GM12878 (cell line): Measurements from ENCODE around the gene CEACAM5. TPM values are rescaled to one million over a fixed set of nuclear protein-coding genes. Genes with fewer than 3 reads are reported as not detected.
A peak's percentile ranks its signal among the peaks of the same experiment; 100 is the strongest.

ENCODE experiments used
- ATAC-seq: fragments of 200-7000 bp; cut with Tn5 transposase; 3 replicates; pipeline ENCODE4 v1.9.1; 2020; ENCODE audit warnings: mild to moderate bottlenecking, moderate library complexity
- BruUV-seq: library from RNA; stranded (reverse); fragments of 400-500 nt; replicated peaks from 2 replicates; lab custom pipeline; 2021; lab: Mats Ljungman, UMichigan
- CTCF ChIA-PET: fragments of 300-600 bp; sonication (Branson Sonifier 250); formaldehyde crosslinking; extraction: SDS; loops from one replicate; lab custom pipeline; 2021; ENCODE audit warnings: inconsistent platforms; lab: Yijun Ruan, JAX
- POLR2A ChIA-PET: fragments of 350-600 bp; formaldehyde crosslinking; extraction: SDS; loops from one replicate; lab custom pipeline; 2021; ENCODE audit warnings: inconsistent platforms; lab: Charles Lee
- RAD21 ChIA-PET: fragments of 300-600 bp; sonication (Branson Sonifier 250); formaldehyde crosslinking; loops from one replicate; lab custom pipeline; 2023; ENCODE audit warnings: antibody characterized with exemption; ENCODE audit not compliant: unreplicated experiment; lab: Charles Lee
- SMC1A ChIA-PET: fragments of 300-600 bp; sonication (Branson Sonifier 250); formaldehyde crosslinking; loops from one replicate; lab custom pipeline; 2023; ENCODE audit not compliant: unreplicated experiment, uncharacterized antibody; lab: Charles Lee
- DNase-seq: peaks from one replicate; pipeline ENCODE4 v3.0.0-alpha.2; 2011; ENCODE audit warnings: low read depth, low spot score
- FAIRE-seq: peaks from 3 replicates; lab custom pipeline; 2011; peaks lifted over from hg19 to GRCh38; lab: Jason Lieb, UNC
- H2AFZ ChIP-seq: 2 replicates; pipeline ENCODE4 v1.6.0; 2011; ENCODE audit warnings: low read depth, low read length, control low read depth; ENCODE audit not compliant: control insufficient read depth
- H3K27ac ChIP-seq: 2 replicates; pipeline ENCODE4 v1.5.1; 2011; ENCODE audit warnings: control low read depth; ENCODE audit not compliant: control insufficient read depth, insufficient read depth
- H3K27me3 ChIP-seq, 2 experiments: replicated peaks in 1 of 2; 2 replicates each; pipeline versions ENCODE4 v1.6.0 to v1.6.1; 2011; ENCODE audit warnings: low read length in 1 of 2; ENCODE audit not compliant: control insufficient read depth in 2 of 2, insufficient read depth in 2 of 2
- H3K36me3 ChIP-seq, 2 experiments: 2 replicates each; pipeline ENCODE4 v1.5.1; 2011; ENCODE audit warnings: low read length in 1 of 2; ENCODE audit not compliant: control insufficient read depth in 2 of 2, insufficient read depth in 2 of 2
- H3K4me1 ChIP-seq: 2 replicates; pipeline ENCODE4 v1.6.1; 2011; ENCODE audit warnings: mild to moderate bottlenecking, low read length, moderate library complexity, mixed read lengths; ENCODE audit not compliant: control insufficient read depth, insufficient read depth
- H3K4me2 ChIP-seq: 2 replicates; pipeline ENCODE4 v1.6.0; 2011; ENCODE audit warnings: control low read depth; ENCODE audit not compliant: control insufficient read depth, insufficient read depth
- H3K4me3 ChIP-seq: fragments of 200-600 bp; sonication (generic); 2 replicates; pipeline ENCODE4 v1.5.1; 2016
- H3K79me2 ChIP-seq: 2 replicates; pipeline ENCODE4 v1.6.0; 2011; ENCODE audit warnings: low read length; ENCODE audit not compliant: control insufficient read depth, insufficient read depth
- H3K9ac ChIP-seq: 2 replicates; pipeline ENCODE4 v1.8.0; 2011; ENCODE audit warnings: low read length, control low read depth, mixed read lengths; ENCODE audit not compliant: control insufficient read depth, insufficient read depth
- H3K9me3 ChIP-seq: replicated peaks from 3 replicates; pipeline ENCODE4 v1.5.1; 2011; ENCODE audit warnings: mild to moderate bottlenecking, low read length; ENCODE audit not compliant: control insufficient read depth, insufficient read depth
- H4K20me1 ChIP-seq: 2 replicates; pipeline ENCODE4 v1.6.0; 2011; ENCODE audit not compliant: control insufficient read depth, insufficient read depth
- BRCA1 ChIP-seq: IDR thresholded peaks from 2 replicates; pipeline ENCODE4 v1.6.1; 2011; ENCODE audit warnings: low read depth, low read length, improper control_type of control experiment
- CBFB ChIP-seq: IDR thresholded peaks from 2 replicates; pipeline ENCODE4 v1.6.1; 2016; ENCODE audit warnings: antibody characterized with exemption, low read depth
- CBX5 ChIP-seq: sonication (generic); IDR thresholded peaks from 2 replicates; pipeline ENCODE4 v1.6.1; 2016; ENCODE audit warnings: low read depth, moderate library complexity, mild to moderate bottlenecking, inconsistent platforms
- HDAC2 ChIP-seq: fragments of 200-600 bp; sonication (generic); IDR thresholded peaks from 2 replicates; pipeline ENCODE4 v1.6.1; 2017
- IKZF2 ChIP-seq, 2 experiments: fragments of 450-650 bp; IDR thresholded peaks; 2 replicates each; pipeline ENCODE4 v1.6.1; 2017; ENCODE audit warnings: mild to moderate bottlenecking in 2 of 2, moderate library complexity in 2 of 2
- MAX ChIP-seq: IDR thresholded peaks from 2 replicates; pipeline ENCODE4 v1.6.1; 2012; ENCODE audit warnings: low read depth, low read length, improper control_type of control experiment
- MXI1 ChIP-seq: fragments of 150-350 bp; IDR thresholded peaks from 2 replicates; pipeline ENCODE4 v1.6.1; 2011; ENCODE audit warnings: low read depth, mild to moderate bottlenecking, inconsistent platforms, low read length, improper control_type of control experiment
- MYC ChIP-seq: IDR thresholded peaks from 2 replicates; pipeline ENCODE4 v1.6.1; 2011; ENCODE audit warnings: mild to moderate bottlenecking, low read length, moderate library complexity, inconsistent platforms; ENCODE audit not compliant: insufficient read depth, insufficient replicate concordance, insufficient read length, severe bottlenecking
- NFYA ChIP-seq: IDR thresholded peaks from 2 replicates; pipeline ENCODE4 v1.6.1; 2011; ENCODE audit warnings: low read depth, mild to moderate bottlenecking, low read length, improper control_type of control experiment, borderline replicate concordance
- RAD51 ChIP-seq: fragments of 450-650 bp; IDR thresholded peaks from 2 replicates; pipeline ENCODE4 v1.6.1; 2016; ENCODE audit warnings: moderate library complexity, mild to moderate bottlenecking, inconsistent platforms
- SMARCA5 ChIP-seq: fragments of 450-650 bp; IDR thresholded peaks from 2 replicates; pipeline ENCODE4 v1.6.1; 2017; ENCODE audit warnings: mild to moderate bottlenecking
- USF1 ChIP-seq: IDR thresholded peaks from 2 replicates; pipeline ENCODE4 v1.6.1; 2011; ENCODE audit warnings: borderline replicate concordance, low read depth, mild to moderate bottlenecking, moderate library complexity, mixed read lengths, low read length; ENCODE audit not compliant: insufficient read depth; ENCODE audit errors: extremely low read length
- USF2 ChIP-seq: IDR thresholded peaks from 2 replicates; pipeline ENCODE4 v1.6.1; 2011; ENCODE audit warnings: low read depth, low read length, improper control_type of control experiment, borderline replicate concordance
- YY1 ChIP-seq: IDR thresholded peaks from 2 replicates; pipeline ENCODE4 v1.6.1; 2011; ENCODE audit warnings: low read depth, mild to moderate bottlenecking, low read length
- ZNF274 ChIP-seq: IDR thresholded peaks from one replicate; pipeline ENCODE4 v1.8.0; 2011; ENCODE audit not compliant: insufficient read length, insufficient read depth
- ZNF384 ChIP-seq: IDR thresholded peaks from 2 replicates; pipeline ENCODE4 v1.6.1; 2012; ENCODE audit warnings: low read depth, mild to moderate bottlenecking, low read length, improper control_type of control experiment, borderline replicate concordance
- ZZZ3 ChIP-seq: IDR thresholded peaks from 2 replicates; pipeline ENCODE4 v1.6.1; 2011; ENCODE audit warnings: low read depth; ENCODE audit not compliant: control insufficient read depth, insufficient read length
- WGBS: methylation state at CpG from one replicate; pipeline ENCODE4 v1.1.6; 2016; ENCODE audit warnings: low lambda C conversion rate; ENCODE audit not compliant: insufficient replicate concordance, insufficient coverage; ENCODE audit errors: missing lambda C conversion rate; 5-methylcytosine and 5-hydroxymethylcytosine counted together
- in situ Hi-C: fragments of 300-500 bp; cut with MboI; formaldehyde crosslinking; loops from 9 replicates; pipeline ENCODE4 v1.14.3; 2018; ENCODE audit warnings: mixed read lengths
- intact Hi-C: fragments of 100-400 bp; cut with micrococcal nuclease; formaldehyde crosslinking; loops from one replicate; pipeline ENCODE4 v1.14.2; 2022; ENCODE audit not compliant: unreplicated experiment
- polyA plus RNA-seq, 11 experiments: library from polyadenylated mRNA; depleted of rRNA in 4 of 11; unstranded in 6 of 11; stranded (reverse) in 5 of 11; fragments of >200 nt; fragmentation: Nextera tagmentation in 4 of 11; fragmentation: Illumina TruSeq in 1 of 11; extraction: Ambion mirVana in 4 of 11; extraction: Trizol in 1 of 11; gene quantifications; 1 replicate in 1 of 11; 2 replicates in 10 of 11; pipeline versions ENCODE4 v1.2.1 to v1.2.3, GENCODE V29; 2011 to 2016; ENCODE audit warnings: inconsistent platforms in 2 of 11, missing spikeins in 2 of 11, low read depth in 1 of 11
- total RNA-seq, 4 experiments: library from RNA; depleted of rRNA in 3 of 4; stranded (reverse); fragments of >200 nt in 3 of 4; fragmentation: Illumina TruSeq in 1 of 4; extraction: Trizol in 1 of 4; gene quantifications; 2 replicates each; pipeline versions ENCODE4 v1.2.1 to v1.2.3, GENCODE V29; 2013 to 2021

CEACAM5 gene
- total and polyA plus RNA-seq, 10 of the 15 experiments (the other 5 are each of a cell fraction or from before 2014, with no cell fraction given) = 0.38 TPM; not detected in 9

- Histone ChIP-seq H4K20me1 (no peaks in the 10 kb centered on the region), H3K27ac (no peak overlapping the region), H3K9ac (no peak overlapping the region), H3K4me1 (no peaks in the 10 kb centered on the region), H3K27me3 (no peaks in the 10 kb centered on the region), H3K79me2 (no peaks in the 10 kb centered on the region), H3K4me3 (no peak overlapping the region), H3K9me3 (peaks cover 5% of the 10 kb centered on the region; the same call in 2 of the 3 replicates), H3K4me2 (no peak overlapping the region), H2AFZ (no peak overlapping the region), H3K36me3 (no peaks in the 10 kb centered on the region)
- intact Hi-C loops = no loop called here
- no peak for FAIRE-seq
- ChIA-PET RAD21 (no interaction called here), POLR2A (no interaction called here), CTCF (interaction anchor here (1.8 kb wide), 1 partner anchor 24 kb away, joined by 7 read pairs; no protein-coding TSS in a partner anchor), SMC1A (interaction anchor here (0.5 kb wide), 1 partner anchor 88 kb away, joined by 3 read pairs; no protein-coding TSS in a partner anchor)
- BruUV-seq = no TSS peak
- 2% methylated on average over 2 of the region's 2 CpGs for WGBS
- DNase-seq = no peak
- ATAC-seq = no peak
- TF ChIP-seq ZNF384 = no peak
- TF ChIP-seq MYC = no peak
- peak; percentile 75; the same call in 1 of the 2 replicates for TF ChIP-seq CBX5
- no peak for TF ChIP-seq RAD51
- in situ Hi-C loops = no loop called here
These were observed 42.4 kb upstream of the CEACAM5 start for GRCh38 chr19:41666075-41666474.

- Histone ChIP-seq H3K27me3 (peaks cover 0 to 3% of the 10 kb centered on the region in 2 experiments; a peak in 2 of 4 replicates), H4K20me1 (no peaks in the 10 kb centered on the region), H3K36me3 (no peaks in the 10 kb centered on the region), H3K27ac (no peak overlapping the region), H3K4me2 (no peak overlapping the region), H2AFZ (no peak overlapping the region), H3K9me3 (peaks cover 5% of the 10 kb centered on the region; the same call in 2 of the 3 replicates), H3K4me1 (no peaks in the 10 kb centered on the region), H3K79me2 (no peaks in the 10 kb centered on the region), H3K9ac (no peak overlapping the region), H3K4me3 (no peak overlapping the region)
- no peak for DNase-seq
- 33% methylated on average over 1 of the region's 1 CpG for WGBS
- FAIRE-seq = no peak
- no peak for ATAC-seq
- ChIA-PET POLR2A (no interaction called here), SMC1A (no interaction called here), RAD21 (no interaction called here), CTCF (no interaction called here)
- in situ Hi-C loops (no loop called here), intact Hi-C loops (no loop called here)
- no TSS peak for BruUV-seq
- no peak for TF ChIP-seq NFYA
- TF ChIP-seq YY1 = no peak
- no peak for TF ChIP-seq MXI1
- TF ChIP-seq ZNF274 = no peak
- no peak for TF ChIP-seq CBFB
- TF ChIP-seq MAX = no peak
- TF ChIP-seq IKZF2 (IDR thresholded peaks at IDR 0.05) = no peak
- no peak for TF ChIP-seq USF2
- no peak for TF ChIP-seq HDAC2
- no peak for TF ChIP-seq USF1
- TF ChIP-seq SMARCA5 = no peak
- no peak for TF ChIP-seq BRCA1
- TF ChIP-seq ZZZ3 = no peak
These were observed 40.1 kb upstream of the CEACAM5 start for GRCh38 chr19:41668315-41668714.
